ENCODE data around the gene STARD13.

The STARD13 gene

GRCh38 chr13:33308863-33309262 is 23.3 kb upstream of the STARD13 start:
- H3K27ac ChIP-seq, result no peak overlapping the region
- no peak for TF ChIP-seq ZFX (IDR thresholded peaks at IDR 0.05; ENCODE audit: borderline replicate concordance)
- TF ChIP-seq, protein P1, sequence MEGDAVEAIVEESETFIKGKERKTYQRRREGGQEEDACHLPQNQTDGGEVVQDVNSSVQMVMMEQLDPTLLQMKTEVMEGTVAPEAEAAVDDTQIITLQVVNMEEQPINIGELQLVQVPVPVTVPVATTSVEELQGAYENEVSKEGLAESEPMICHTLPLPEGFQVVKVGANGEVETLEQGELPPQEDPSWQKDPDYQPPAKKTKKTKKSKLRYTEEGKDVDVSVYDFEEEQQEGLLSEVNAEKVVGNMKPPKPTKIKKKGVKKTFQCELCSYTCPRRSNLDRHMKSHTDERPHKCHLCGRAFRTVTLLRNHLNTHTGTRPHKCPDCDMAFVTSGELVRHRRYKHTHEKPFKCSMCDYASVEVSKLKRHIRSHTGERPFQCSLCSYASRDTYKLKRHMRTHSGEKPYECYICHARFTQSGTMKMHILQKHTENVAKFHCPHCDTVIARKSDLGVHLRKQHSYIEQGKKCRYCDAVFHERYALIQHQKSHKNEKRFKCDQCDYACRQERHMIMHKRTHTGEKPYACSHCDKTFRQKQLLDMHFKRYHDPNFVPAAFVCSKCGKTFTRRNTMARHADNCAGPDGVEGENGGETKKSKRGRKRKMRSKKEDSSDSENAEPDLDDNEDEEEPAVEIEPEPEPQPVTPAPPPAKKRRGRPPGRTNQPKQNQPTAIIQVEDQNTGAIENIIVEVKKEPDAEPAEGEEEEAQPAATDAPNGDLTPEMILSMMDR (IDR thresholded peaks at IDR 0.05), result no peak

- no peak overlapping the region for H3K27ac ChIP-seq
- TF ChIP-seq, protein P1 (IDR thresholded peaks at IDR 0.05), result no peak
- no peak for TF ChIP-seq ZFX (IDR thresholded peaks at IDR 0.05; ENCODE audit: borderline replicate concordance)
These were observed 22.3 kb upstream of the STARD13 start for GRCh38 chr13:33307843-33308242.

- TF ChIP-seq, protein P1 (IDR thresholded peaks at IDR 0.05), result no peak
- TF ChIP-seq ZFX (IDR thresholded peaks at IDR 0.05; ENCODE audit: borderline replicate concordance), result no peak
- no peak overlapping the region for H3K27ac ChIP-seq
These were observed 18.5 kb upstream of the STARD13 start for GRCh38 chr13:33303855-33304597.

DNA sequence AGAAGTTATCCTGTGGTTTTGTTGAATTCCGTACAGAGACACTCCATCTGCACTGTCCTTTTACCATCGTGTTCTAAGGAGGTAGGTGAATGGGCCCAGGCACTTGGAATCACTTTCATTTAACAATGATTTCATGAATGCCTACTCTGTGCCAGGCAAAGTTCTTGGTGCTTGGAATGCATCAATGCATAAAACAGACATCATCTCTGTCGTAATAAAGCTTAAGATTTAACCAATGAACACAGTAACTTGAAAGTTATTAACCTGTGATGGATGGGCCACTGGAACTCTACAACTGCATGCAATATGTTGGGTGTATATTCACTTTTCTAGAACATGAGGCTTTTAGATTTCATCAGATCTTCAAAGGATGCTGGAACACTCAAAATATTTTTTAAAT is 14.1 kb upstream of the STARD13 start:
- TF ChIP-seq ZFX (IDR thresholded peaks at IDR 0.05; ENCODE audit: borderline replicate concordance), result no peak
- TF ChIP-seq, protein P1 (IDR thresholded peaks at IDR 0.05), result no peak
- no peak overlapping the region for H3K27ac ChIP-seq

- TF ChIP-seq, protein P1 (IDR thresholded peaks at IDR 0.05), result no peak
- no peak for TF ChIP-seq ZFX (IDR thresholded peaks at IDR 0.05; ENCODE audit: borderline replicate concordance)
These were observed 11.4 kb upstream of the STARD13 start for GRCh38 chr13:33296793-33297425.

GRCh38 chr13:33292712-33293111 is 7.2 kb upstream of the STARD13 start:
- no peak overlapping the region for H3K27ac ChIP-seq
- TF ChIP-seq, protein P1 (IDR thresholded peaks at IDR 0.05), result no peak
- TF ChIP-seq ZFX (IDR thresholded peaks at IDR 0.05; ENCODE audit: borderline replicate concordance), result no peak

More at GRCh38 chr13:33296793-33297425, 11.4 kb upstream of the STARD13 start:
- no peak overlapping the region for H3K27ac ChIP-seq

- TF ChIP-seq, protein P1 (IDR thresholded peaks at IDR 0.05), result no peak
- no peak for TF ChIP-seq ZFX (IDR thresholded peaks at IDR 0.05; ENCODE audit: borderline replicate concordance)
- H3K27ac ChIP-seq, result no peak overlapping the region
These were observed 4.9 kb upstream of the STARD13 start for GRCh38 chr13:33290421-33290965.
